GM12878 (cell line): ENCODE results near the gene PGRMC1. TPM values are rescaled to one million over a fixed set of nuclear protein-coding genes. Genes with fewer than 3 reads are reported as not detected.

ENCODE experiments used
- ATAC-seq: fragments of 200-7000 bp; cut with Tn5 transposase; 3 replicates; pipeline ENCODE4 v1.9.1; 2020; ENCODE audit warnings: mild to moderate bottlenecking, moderate library complexity
- BruUV-seq: library from RNA; stranded (reverse); fragments of 400-500 nt; replicated peaks from 2 replicates; lab custom pipeline; 2021; lab: Mats Ljungman, UMichigan
- CTCF ChIA-PET: fragments of 300-600 bp; sonication (Branson Sonifier 250); formaldehyde crosslinking; extraction: SDS; loops from one replicate; lab custom pipeline; 2021; ENCODE audit warnings: inconsistent platforms; lab: Yijun Ruan, JAX
- POLR2A ChIA-PET: fragments of 350-600 bp; formaldehyde crosslinking; extraction: SDS; loops from one replicate; lab custom pipeline; 2021; ENCODE audit warnings: inconsistent platforms; lab: Charles Lee
- RAD21 ChIA-PET: fragments of 300-600 bp; sonication (Branson Sonifier 250); formaldehyde crosslinking; loops from one replicate; lab custom pipeline; 2023; ENCODE audit warnings: antibody characterized with exemption; ENCODE audit not compliant: unreplicated experiment; lab: Charles Lee
- SMC1A ChIA-PET: fragments of 300-600 bp; sonication (Branson Sonifier 250); formaldehyde crosslinking; loops from one replicate; lab custom pipeline; 2023; ENCODE audit not compliant: unreplicated experiment, uncharacterized antibody; lab: Charles Lee
- DNase-seq: peaks from one replicate; pipeline ENCODE4 v3.0.0-alpha.2; 2011; ENCODE audit warnings: low read depth, low spot score
- FAIRE-seq: peaks from 3 replicates; lab custom pipeline; 2011; peaks lifted over from hg19 to GRCh38; lab: Jason Lieb, UNC
- H2AFZ ChIP-seq: 2 replicates; pipeline ENCODE4 v1.6.0; 2011; ENCODE audit warnings: low read depth, low read length, control low read depth; ENCODE audit not compliant: control insufficient read depth
- H3K27ac ChIP-seq: 2 replicates; pipeline ENCODE4 v1.5.1; 2011; ENCODE audit warnings: control low read depth; ENCODE audit not compliant: control insufficient read depth, insufficient read depth
- H3K27me3 ChIP-seq, 2 experiments: replicated peaks in 1 of 2; 2 replicates each; pipeline versions ENCODE4 v1.6.0 to v1.6.1; 2011; ENCODE audit warnings: low read length in 1 of 2; ENCODE audit not compliant: control insufficient read depth in 2 of 2, insufficient read depth in 2 of 2
- H3K36me3 ChIP-seq, 2 experiments: 2 replicates each; pipeline ENCODE4 v1.5.1; 2011; ENCODE audit warnings: low read length in 1 of 2; ENCODE audit not compliant: control insufficient read depth in 2 of 2, insufficient read depth in 2 of 2
- H3K4me1 ChIP-seq: 2 replicates; pipeline ENCODE4 v1.6.1; 2011; ENCODE audit warnings: mild to moderate bottlenecking, low read length, moderate library complexity, mixed read lengths; ENCODE audit not compliant: control insufficient read depth, insufficient read depth
- H3K4me2 ChIP-seq: 2 replicates; pipeline ENCODE4 v1.6.0; 2011; ENCODE audit warnings: control low read depth; ENCODE audit not compliant: control insufficient read depth, insufficient read depth
- H3K4me3 ChIP-seq: fragments of 200-600 bp; sonication (generic); 2 replicates; pipeline ENCODE4 v1.5.1; 2016
- H3K79me2 ChIP-seq: 2 replicates; pipeline ENCODE4 v1.6.0; 2011; ENCODE audit warnings: low read length; ENCODE audit not compliant: control insufficient read depth, insufficient read depth
- H3K9ac ChIP-seq: 2 replicates; pipeline ENCODE4 v1.8.0; 2011; ENCODE audit warnings: low read length, control low read depth, mixed read lengths; ENCODE audit not compliant: control insufficient read depth, insufficient read depth
- H3K9me3 ChIP-seq: replicated peaks from 3 replicates; pipeline ENCODE4 v1.5.1; 2011; ENCODE audit warnings: mild to moderate bottlenecking, low read length; ENCODE audit not compliant: control insufficient read depth, insufficient read depth
- H4K20me1 ChIP-seq: 2 replicates; pipeline ENCODE4 v1.6.0; 2011; ENCODE audit not compliant: control insufficient read depth, insufficient read depth
- CBX3 ChIP-seq: fragments of 200-600 bp; sonication (generic); IDR thresholded peaks from 2 replicates; pipeline ENCODE4 v1.6.1; 2016; ENCODE audit warnings: low read depth, borderline replicate concordance
- E2F8 ChIP-seq: fragments of 450-650 bp; IDR thresholded peaks from 2 replicates; pipeline ENCODE4 v1.6.1; 2018; ENCODE audit warnings: mild to moderate bottlenecking, low read depth, moderate library complexity; ENCODE audit not compliant: partially characterized antibody
- EZH2 ChIP-seq: IDR thresholded peaks from 2 replicates; pipeline ENCODE4 v1.6.1; 2012; ENCODE audit warnings: low read depth, mild to moderate bottlenecking, control low read depth, inconsistent platforms, low read length, borderline replicate concordance; ENCODE audit not compliant: control insufficient read depth
- NR2F1 ChIP-seq: fragments of 450-650 bp; conservative IDR thresholded peaks from 2 replicates; pipeline ENCODE4 v1.6.1; 2017; ENCODE audit warnings: mild to moderate bottlenecking
- PBX3 ChIP-seq: IDR thresholded peaks from 2 replicates; pipeline ENCODE4 v1.6.1; 2011; ENCODE audit warnings: mild to moderate bottlenecking, low read depth, low read length, moderate library complexity; ENCODE audit not compliant: insufficient replicate concordance
- PML ChIP-seq: IDR thresholded peaks from 2 replicates; pipeline ENCODE4 v1.6.1; 2012; ENCODE audit warnings: low read length, inconsistent platforms
- WGBS: methylation state at CpG from one replicate; pipeline ENCODE4 v1.1.6; 2016; ENCODE audit warnings: low lambda C conversion rate; ENCODE audit not compliant: insufficient replicate concordance, insufficient coverage; ENCODE audit errors: missing lambda C conversion rate; 5-methylcytosine and 5-hydroxymethylcytosine counted together
- in situ Hi-C: fragments of 300-500 bp; cut with MboI; formaldehyde crosslinking; loops from 9 replicates; pipeline ENCODE4 v1.14.3; 2018; ENCODE audit warnings: mixed read lengths
- intact Hi-C: fragments of 100-400 bp; cut with micrococcal nuclease; formaldehyde crosslinking; loops from one replicate; pipeline ENCODE4 v1.14.2; 2022; ENCODE audit not compliant: unreplicated experiment
- polyA plus RNA-seq, 11 experiments: library from polyadenylated mRNA; depleted of rRNA in 4 of 11; unstranded in 6 of 11; stranded (reverse) in 5 of 11; fragments of >200 nt; fragmentation: Nextera tagmentation in 4 of 11; fragmentation: Illumina TruSeq in 1 of 11; extraction: Ambion mirVana in 4 of 11; extraction: Trizol in 1 of 11; gene quantifications; 1 replicate in 1 of 11; 2 replicates in 10 of 11; pipeline versions ENCODE4 v1.2.1 to v1.2.3, GENCODE V29; 2011 to 2016; ENCODE audit warnings: inconsistent platforms in 2 of 11, missing spikeins in 2 of 11, low read depth in 1 of 11
- total RNA-seq, 4 experiments: library from RNA; depleted of rRNA in 3 of 4; stranded (reverse); fragments of >200 nt in 3 of 4; fragmentation: Illumina TruSeq in 1 of 4; extraction: Trizol in 1 of 4; gene quantifications; 2 replicates each; pipeline versions ENCODE4 v1.2.1 to v1.2.3, GENCODE V29; 2013 to 2021

Gene PGRMC1
- total and polyA plus RNA-seq, 10 of the 15 experiments (the other 5 are each of a cell fraction or from before 2014, with no cell fraction given), result 13.6 to 60.9 (median 43.3) TPM

GRCh38 chrX:119235872-119236622, at the start of gene PGRMC1 (continued):
- TF ChIP-seq E2F8, result no peak
- TF ChIP-seq PML, result peak; percentile 56; the same call in 1 of the 2 replicates
- TF ChIP-seq CBX3, result no peak

- no peak for ATAC-seq
- FAIRE-seq, result no peak
- POLR2A ChIA-PET, result interaction anchor here (0.6 kb wide), 1 partner anchor 112 kb away, joined by 4 read pairs; no protein-coding TSS in a partner anchor
- no peaks in the 10 kb centered on the region for H3K27me3 ChIP-seq
- H3K4me3 ChIP-seq, result no peak overlapping the region
- no peak overlapping the region for H3K9ac ChIP-seq
- no peaks in the 10 kb centered on the region for H3K79me2 ChIP-seq
- no peaks in the 10 kb centered on the region for H3K9me3 ChIP-seq
- H2AFZ ChIP-seq, result no peak overlapping the region
- in situ Hi-C loops, result no loop called here
- RAD21 ChIA-PET, result no interaction called here
- CTCF ChIA-PET, result no interaction called here
- SMC1A ChIA-PET, result no interaction called here
- no peaks in the 10 kb centered on the region for H4K20me1 ChIP-seq
- TF ChIP-seq NR2F1, result no peak
- TF ChIP-seq EZH2, result no peak
- no peak for TF ChIP-seq PBX3
- H3K4me2 ChIP-seq, result no peak overlapping the region
- BruUV-seq, result no TSS peak
- 46% methylated on average over 8 of the region's 8 CpGs for WGBS
- DNase-seq, result no peak
- H3K27ac ChIP-seq, result no peak overlapping the region
- intact Hi-C loops, result no loop called here
- H3K4me1 ChIP-seq, result no peaks in the 10 kb centered on the region
- no peaks in the 10 kb centered on the region for H3K36me3 ChIP-seq
These were observed 49.3 kb upstream of the PGRMC1 start for GRCh38 chrX:119186763-119187162.
